Effector memory CD8-positive, alpha-beta T cell (primary cell): ENCODE data around the gene RNF135.
"Not testable (repeated sequence)": the region's sequence is repeated elsewhere in the genome, so short reads cannot be mapped to it uniquely, and the experiment has no call there.

Source experiments
- ATAC-seq: fragments of 150-1000 bp; cut with Tn5 transposase; replicated peaks from 2 replicates; pipeline ENCODE4 v1.10.0; 2021; ENCODE audit warnings: mild to moderate bottlenecking, moderate library complexity
- DNase-seq, 3 experiments: peaks; one replicate each; pipeline ENCODE4 v3.0.0; 2021
- H3K27ac Mint-ChIP-seq, 2 donors: one replicate each; pipeline ENCODE4 v1.8.0; 2022; ENCODE audit warnings: mild to moderate bottlenecking in 2 of 2, mixed read lengths in 2 of 2, moderate library complexity in 2 of 2
- H3K27me3 Mint-ChIP-seq, 2 donors: one replicate each; pipeline ENCODE4 v1.8.0; 2022; ENCODE audit warnings: mixed read lengths in 2 of 2
- H3K36me3 Mint-ChIP-seq: one replicate; pipeline ENCODE4 v1.8.0; 2022; ENCODE audit warnings: mild to moderate bottlenecking, moderate library complexity, mixed read lengths; ENCODE audit not compliant: insufficient read depth
- H3K4me1 Mint-ChIP-seq, 2 donors: one replicate each; pipeline ENCODE4 v1.8.0; 2022; ENCODE audit warnings: low read depth in 2 of 2, mixed read lengths in 2 of 2
- H3K4me3 Mint-ChIP-seq, 2 donors: one replicate each; pipeline ENCODE4 v1.8.0; 2022; ENCODE audit warnings: mild to moderate bottlenecking in 2 of 2, mixed read lengths in 2 of 2, moderate library complexity in 2 of 2
- H3K9me3 Mint-ChIP-seq, 2 donors: one replicate each; pipeline ENCODE4 v1.8.0; 2022; ENCODE audit warnings: mixed read lengths in 2 of 2
- total RNA-seq, 9 experiments: gene quantifications; one replicate each; lab custom pipeline; 2026; lab: John Stamatoyannopoulos, UW

RNF135 gene
- total RNA-seq, result 1.3 to 8.5 (median 5.6) reads per million in 9 experiments

GRCh38 chr17:30970831-30971567 is at the start of gene RNF135:
RNF135 (plus strand) TSS chr17:30971039; CDS start chr17:30971074, 35 bp downstream.
- peak within 1 kb of the TSS; percentile 94 to 97 for H3K27ac Mint-ChIP-seq
- DNase-seq, result peak; percentile 40 to 48 (median 48)
- peaks cover 5% of the 10 kb centered on the region for H3K36me3 Mint-ChIP-seq
- H3K4me3 Mint-ChIP-seq, result peak within 1 kb of the TSS; percentile 98 to 99
- no peaks in the 10 kb centered on the region for H3K27me3 Mint-ChIP-seq
- peak; percentile 82 for ATAC-seq
- H3K4me1 Mint-ChIP-seq, result peaks cover 19 to 22% of the 10 kb centered on the region in 2 donors
- peaks cover 0 to 2% of the 10 kb centered on the region in 2 donors for H3K9me3 Mint-ChIP-seq

- peaks cover 3% of the 10 kb centered on the region for H3K36me3 Mint-ChIP-seq
- no peak for DNase-seq
- H3K4me1 Mint-ChIP-seq, result peaks cover 6 to 10% of the 10 kb centered on the region in 2 donors
- no peaks in the 10 kb centered on the region for H3K9me3 Mint-ChIP-seq
- peak within 1 kb of the TSS; percentile 71 to 74 for H3K4me3 Mint-ChIP-seq
- peaks cover 48 to 75% of the 10 kb centered on the region in 2 donors for H3K27me3 Mint-ChIP-seq
- peak within 1 kb of the TSS in 1 of 2 donors; percentile 72 for H3K27ac Mint-ChIP-seq
- ATAC-seq, result no peak
These were observed 49.2 kb upstream of the RNF135 start, which contains the start of gene ADAP2 for GRCh38 chr17:30921544-30922196. ADAP2 (plus strand) TSS chr17:30921945; CDS start chr17:30922015, 70 bp downstream.

GRCh38 chr17:30922235-30923030 is 48.4 kb upstream of the RNF135 start:
- H3K36me3 Mint-ChIP-seq, result peaks cover 3% of the 10 kb centered on the region
- DNase-seq (no peak), ATAC-seq (no peak)
- peaks cover 55 to 83% of the 10 kb centered on the region in 2 donors for H3K27me3 Mint-ChIP-seq
- no peaks in the 10 kb centered on the region for H3K9me3 Mint-ChIP-seq
- peaks cover 6 to 10% of the 10 kb centered on the region in 2 donors for H3K4me1 Mint-ChIP-seq
- peak overlapping the region in 1 of 2 donors; percentile 72 for H3K27ac Mint-ChIP-seq
- peak overlapping the region; percentile 71 to 74 for H3K4me3 Mint-ChIP-seq

- H3K4me3 Mint-ChIP-seq, result peak overlapping the region in 1 of 2 donors; percentile 34
- H3K27ac Mint-ChIP-seq, result no peak overlapping the region
- no peak for DNase-seq
- peaks cover 55 to 83% of the 10 kb centered on the region in 2 donors for H3K27me3 Mint-ChIP-seq
- peaks cover 3% of the 10 kb centered on the region for H3K36me3 Mint-ChIP-seq
- no peak for ATAC-seq
- no peaks in the 10 kb centered on the region for H3K9me3 Mint-ChIP-seq
- H3K4me1 Mint-ChIP-seq, result peaks cover 6 to 10% of the 10 kb centered on the region in 2 donors
These were observed 46.5 kb upstream of the RNF135 start for GRCh38 chr17:30924341-30924740.

GRCh38 chr17:30926516-30926915 is 44.3 kb upstream of the RNF135 start:
- Mint-ChIP-seq H3K4me1 (peaks cover 6 to 7% of the 10 kb centered on the region in 2 donors), H3K27ac (no peak overlapping the region), H3K9me3 (no peaks in the 10 kb centered on the region), H3K36me3 (peaks cover 6% of the 10 kb centered on the region), H3K4me3 (no peak overlapping the region), H3K27me3 (peaks cover 40 to 73% of the 10 kb centered on the region in 2 donors)
- ATAC-seq (no peak), DNase-seq (no peak)

- Mint-ChIP-seq H3K27me3 (peaks cover 32 to 61% of the 10 kb centered on the region in 2 donors), H3K36me3 (peaks cover 6% of the 10 kb centered on the region), H3K4me1 (peaks cover 2% of the 10 kb centered on the region in 2 donors), H3K4me3 (no peak overlapping the region), H3K9me3 (no peaks in the 10 kb centered on the region), H3K27ac (no peak overlapping the region)
- DNase-seq, result no peak
- no peak for ATAC-seq
These were observed 43.1 kb upstream of the RNF135 start for GRCh38 chr17:30927756-30928155.

- peaks cover 3% of the 10 kb centered on the region for H3K36me3 Mint-ChIP-seq
- no peak overlapping the region for H3K27ac Mint-ChIP-seq
- H3K4me1 Mint-ChIP-seq, result no peaks in the 10 kb centered on the region
- H3K9me3 Mint-ChIP-seq, result no peaks in the 10 kb centered on the region
- ATAC-seq (no peak), DNase-seq (no peak)
- peaks cover 28 to 54% of the 10 kb centered on the region in 2 donors for H3K27me3 Mint-ChIP-seq
- no peak overlapping the region for H3K4me3 Mint-ChIP-seq
These were observed 42.3 kb upstream of the RNF135 start for GRCh38 chr17:30928584-30928983.

- Mint-ChIP-seq H3K27ac (no peak overlapping the region), H3K27me3 (peaks cover 26 to 54% of the 10 kb centered on the region in 2 donors), H3K4me3 (no peak overlapping the region), H3K9me3 (no peaks in the 10 kb centered on the region), H3K4me1 (no peaks in the 10 kb centered on the region), H3K36me3 (peaks cover 3% of the 10 kb centered on the region)
- ATAC-seq, result no peak
- DNase-seq, result no peak
These were observed 41.7 kb upstream of the RNF135 start for GRCh38 chr17:30929081-30929633.

- H3K36me3 Mint-ChIP-seq, DNase-seq, H3K9me3 Mint-ChIP-seq: not testable (repeated sequence)
These were observed 41.0 kb upstream of the RNF135 start for GRCh38 chr17:30929861-30930260.

GRCh38 chr17:30930495-30930894 is 40.3 kb upstream of the RNF135 start:
- no peak for DNase-seq
- Mint-ChIP-seq H3K4me3 (no peak overlapping the region), H3K27me3 (peaks cover 19 to 43% of the 10 kb centered on the region in 2 donors), H3K36me3 (peaks cover 3% of the 10 kb centered on the region), H3K27ac (no peak overlapping the region), H3K4me1 (no peaks in the 10 kb centered on the region), H3K9me3 (no peaks in the 10 kb centered on the region)
- ATAC-seq, result no peak

More at GRCh38 chr17:30929861-30930260, 41.0 kb upstream of the RNF135 start:
- ATAC-seq, H3K27ac Mint-ChIP-seq, H3K4me3 Mint-ChIP-seq, H3K4me1 Mint-ChIP-seq: not testable (repeated sequence)
- H3K27me3 Mint-ChIP-seq, result peaks cover 22 to 48% of the 10 kb centered on the region in 2 donors

GRCh38 chr17:30931582-30931981 is 39.3 kb upstream of the RNF135 start:
- H3K4me3 Mint-ChIP-seq, H3K9me3 Mint-ChIP-seq: not testable (repeated sequence)

GRCh38 chr17:30933966-30934365 is 36.9 kb upstream of the RNF135 start:
- Mint-ChIP-seq H3K4me3 (no peak overlapping the region), H3K4me1 (no peaks in the 10 kb centered on the region), H3K9me3 (no peaks in the 10 kb centered on the region), H3K36me3 (peaks cover 3% of the 10 kb centered on the region), H3K27me3 (peaks cover 0 to 15% of the 10 kb centered on the region in 2 donors), H3K27ac (no peak overlapping the region)
- DNase-seq (no peak), ATAC-seq (no peak)

More at GRCh38 chr17:30931582-30931981, 39.3 kb upstream of the RNF135 start:
- ATAC-seq, H3K27ac Mint-ChIP-seq, H3K4me1 Mint-ChIP-seq, DNase-seq, H3K36me3 Mint-ChIP-seq: not testable (repeated sequence)
- peaks cover 8 to 32% of the 10 kb centered on the region in 2 donors for H3K27me3 Mint-ChIP-seq
